Measurements from ENCODE around the gene PDIA3.

PDIA3 gene

GRCh38 chr15:43771816-43772215 lies 25.6 kb downstream of the PDIA3 start:
- in situ Hi-C loops (cut with HindIII; ENCODE audit: low sequenced_read_pairs) = no loop called here
- TF ChIP-seq CTCF (IDR thresholded peaks at IDR 0.05; ENCODE audit: low read depth, low read length) = no peak
- DNase-seq (ENCODE audit: low read depth, low spot score) = no peak
- no peak overlapping the region for H3K4me3 ChIP-seq (ENCODE audit: low read depth, low read length)

- no peak overlapping the region for H3K4me3 ChIP-seq (ENCODE audit: low read depth, low read length)
- DNase-seq (ENCODE audit: low read depth, low spot score) = no peak
- in situ Hi-C loops (cut with HindIII; ENCODE audit: low sequenced_read_pairs) = no loop called here
- TF ChIP-seq CTCF (IDR thresholded peaks at IDR 0.05; ENCODE audit: low read depth, low read length) = no peak
Observed at GRCh38 chr15:43772624-43773023, 26.4 kb downstream of the PDIA3 start.

GRCh38 chr15:43774062-43774461 lies 27.8 kb downstream of the PDIA3 start:
- in situ Hi-C loops (cut with HindIII; ENCODE audit: low sequenced_read_pairs) = no loop called here
- no peak overlapping the region for H3K4me3 ChIP-seq (ENCODE audit: low read depth, low read length)
- TF ChIP-seq CTCF (IDR thresholded peaks at IDR 0.05; ENCODE audit: low read depth, low read length) = no peak
- no peak for DNase-seq (ENCODE audit: low read depth, low spot score)

GRCh38 chr15:43775411-43775965 lies 29.2 kb downstream of the PDIA3 start:
- peak; percentile 41 for TF ChIP-seq CTCF (IDR thresholded peaks at IDR 0.05; ENCODE audit: low read depth, low read length)
- peak; percentile 43 for DNase-seq (ENCODE audit: low read depth, low spot score)
- no peak overlapping the region for H3K4me3 ChIP-seq (ENCODE audit: low read depth, low read length)
- in situ Hi-C loops (cut with HindIII; ENCODE audit: low sequenced_read_pairs) = no loop called here

GRCh38 chr15:43776101-43776717 lies 30.0 kb downstream of the PDIA3 start:
- no peak for TF ChIP-seq CTCF (IDR thresholded peaks at IDR 0.05; ENCODE audit: low read depth, low read length)
- no peak for DNase-seq (ENCODE audit: low read depth, low spot score)
- in situ Hi-C loops (cut with HindIII; ENCODE audit: low sequenced_read_pairs) = no loop called here
- H3K4me3 ChIP-seq (ENCODE audit: low read depth, low read length) = peak overlapping the region; percentile 69

- H3K4me3 ChIP-seq (ENCODE audit: low read depth, low read length) = peak within 1 kb of the TSS; percentile 69
- no peak for TF ChIP-seq CTCF (IDR thresholded peaks at IDR 0.05; ENCODE audit: low read depth, low read length)
- in situ Hi-C loops (cut with HindIII; ENCODE audit: low sequenced_read_pairs) = no loop called here
- DNase-seq (ENCODE audit: low read depth, low spot score) = peak; percentile 79
Observed at GRCh38 chr15:43776718-43777266, 30.6 kb downstream of the PDIA3 start, which contains the start of gene ELL3. ELL3 (minus strand) TSS chr15:43776966; CDS start chr15:43776901, 65 bp downstream.

Measured in astrocyte of the spinal cord (primary cell).